ENCODE measurements around the gene ITGB5.
"Not testable (repeated sequence)": the region's sequence is repeated elsewhere in the genome, so short reads cannot be mapped to it uniquely, and the experiment has no call there.

Gene ITGB5

GRCh38 chr3:124812291-124813265 lies 74.6 kb downstream of the ITGB5 start:
- no peak for DNase-seq

GRCh38 chr3:124811436-124811835 lies 75.7 kb downstream of the ITGB5 start:
- DNase-seq: no peak

GRCh38 chr3:124810970-124811369 lies 76.2 kb downstream of the ITGB5 start:
- no peak for DNase-seq

- DNase-seq: no peak
Measured at GRCh38 chr3:124809039-124809438, 78.1 kb downstream of the ITGB5 start.

- DNase-seq: no peak
Measured at GRCh38 chr3:124805671-124806070, 81.5 kb downstream of the ITGB5 start.

GRCh38 chr3:124804875-124805274 lies 82.3 kb downstream of the ITGB5 start:
- no peak for DNase-seq

GRCh38 chr3:124802702-124803101 lies 84.5 kb downstream of the ITGB5 start:
- no peak for DNase-seq

- DNase-seq: no peak
Measured at GRCh38 chr3:124802061-124802698, 85.0 kb downstream of the ITGB5 start.

- DNase-seq: peak; percentile 41
Measured at GRCh38 chr3:124800511-124801258, 86.5 kb downstream of the ITGB5 start.

GRCh38 chr3:124800076-124800475 lies 87.1 kb downstream of the ITGB5 start:
- DNase-seq: no peak

GRCh38 chr3:124799676-124800075 lies 87.5 kb downstream of the ITGB5 start:
- DNase-seq: no peak

- no peak for DNase-seq
Measured at GRCh38 chr3:124797426-124797945, 89.7 kb downstream of the ITGB5 start.

- DNase-seq: no peak
Measured at GRCh38 chr3:124796477-124796876, 90.7 kb downstream of the ITGB5 start.

GRCh38 chr3:124793054-124793739 lies 94.0 kb downstream of the ITGB5 start:
- DNase-seq: no peak

GRCh38 chr3:124792341-124793040 lies 94.7 kb downstream of the ITGB5 start:
- DNase-seq: no peak

- no peak for DNase-seq
Measured at GRCh38 chr3:124791639-124792151, 95.5 kb downstream of the ITGB5 start.

GRCh38 chr3:124791142-124791541 lies 96.0 kb downstream of the ITGB5 start:
- no peak for DNase-seq

GRCh38 chr3:124789103-124789502 lies 98.1 kb downstream of the ITGB5 start:
- DNase-seq: not testable (repeated sequence)

- no peak for DNase-seq
Measured at GRCh38 chr3:124788254-124788745, 98.9 kb downstream of the ITGB5 start.

GRCh38 chr3:124787476-124788195 lies 99.5 kb downstream of the ITGB5 start:
- DNase-seq: no peak

All from NCI-H2081 treated with DMSO at 0.1 percent for 48 hours (cell line).